HepG2 (cell line): ENCODE data around the gene OCLN. TPM values are rescaled to one million over a fixed set of nuclear protein-coding genes. Genes with fewer than 3 reads are reported as not detected.

Source experiments
- AHDC1 ChIP-seq: sonication (generic); formaldehyde crosslinking; IDR thresholded peaks from 2 replicates; pipeline ENCODE4 v1.5.1; 2020; ENCODE audit warnings: mild to moderate bottlenecking, missing genetic modification reagents, borderline replicate concordance
- ATAD3A ChIP-seq: sonication (generic); formaldehyde crosslinking; IDR thresholded peaks from 2 replicates; pipeline ENCODE4 v1.4.0; 2020; ENCODE audit warnings: missing genetic modification reagents
- CENPT ChIP-seq: sonication (generic); formaldehyde crosslinking; IDR thresholded peaks from 2 replicates; pipeline ENCODE4 v1.8.0; 2022; ENCODE audit warnings: low read depth, mild to moderate bottlenecking, moderate library complexity, missing genetic modification reagents
- FOSL2 ChIP-seq: sonication (generic); formaldehyde crosslinking; IDR thresholded peaks from 2 replicates; pipeline ENCODE4 v1.4.0; 2020; ENCODE audit warnings: missing genetic modification reagents
- MAX ChIP-seq: IDR thresholded peaks from 2 replicates; pipeline ENCODE4 v1.6.1; 2012; ENCODE audit warnings: inconsistent platforms
- NFIC ChIP-seq: IDR thresholded peaks from 2 replicates; pipeline ENCODE4 v1.6.1; 2012; ENCODE audit warnings: mild to moderate bottlenecking, low read length, inconsistent platforms
- NRL ChIP-seq: sonication (generic); formaldehyde crosslinking; IDR thresholded peaks from 2 replicates; pipeline ENCODE4 v1.5.0; 2020; ENCODE audit warnings: missing genetic modification reagents, mild to moderate bottlenecking, moderate library complexity, borderline replicate concordance
- PHF21A ChIP-seq: sonication (generic); formaldehyde crosslinking; IDR thresholded peaks from 2 replicates; pipeline ENCODE4 v1.5.0; 2020; ENCODE audit warnings: mild to moderate bottlenecking, missing genetic modification reagents
- PRDM10 ChIP-seq: sonication (generic); formaldehyde crosslinking; IDR thresholded peaks from 2 replicates; pipeline ENCODE4 v1.4.0; 2020; ENCODE audit warnings: low read depth, missing genetic modification reagents
- REL ChIP-seq: sonication (generic); formaldehyde crosslinking; conservative IDR thresholded peaks from 2 replicates; pipeline ENCODE4 v1.8.0; 2022; ENCODE audit warnings: mild to moderate bottlenecking, missing genetic modification reagents, moderate library complexity
- SRSF9 ChIP-seq: fragments of 200-400 bp; formaldehyde crosslinking; IDR thresholded peaks from 2 replicates; pipeline ENCODE4 v1.6.1; 2018; ENCODE audit warnings: borderline replicate concordance, mild to moderate bottlenecking, low read depth, low read length; ENCODE audit not compliant: insufficient read depth, poor library complexity, severe bottlenecking
- THAP11 ChIP-seq: IDR thresholded peaks from 2 replicates; pipeline ENCODE4 v1.6.1; 2016; ENCODE audit warnings: missing biosample characterization, missing genetic modification reagents
- ZNF18 ChIP-seq: sonication (generic); formaldehyde crosslinking; IDR thresholded peaks from 2 replicates; pipeline ENCODE4 v1.8.0; 2022; ENCODE audit warnings: mild to moderate bottlenecking, missing genetic modification reagents; ENCODE audit not compliant: insufficient replicate concordance
- ZNF30 ChIP-seq: sonication (generic); formaldehyde crosslinking; IDR thresholded peaks from 2 replicates; pipeline ENCODE4 v1.5.0; 2020; ENCODE audit warnings: mild to moderate bottlenecking, missing genetic modification reagents
- ZNF552 ChIP-seq: sonication (generic); formaldehyde crosslinking; IDR thresholded peaks from 2 replicates; pipeline ENCODE4 v1.9.0; 2022; ENCODE audit warnings: missing genetic modification reagents, mild to moderate bottlenecking, borderline replicate concordance
- ZNF670 ChIP-seq: sonication (generic); formaldehyde crosslinking; IDR thresholded peaks from 2 replicates; pipeline ENCODE4 v1.8.0; 2022; ENCODE audit warnings: mild to moderate bottlenecking, missing genetic modification reagents, borderline replicate concordance
- ZNF768 ChIP-seq: sonication (generic); formaldehyde crosslinking; IDR thresholded peaks from 2 replicates; pipeline ENCODE4 v1.4.0; 2020; ENCODE audit warnings: missing genetic modification reagents
- ZNF839 ChIP-seq: sonication (generic); formaldehyde crosslinking; IDR thresholded peaks from 2 replicates; pipeline ENCODE4 v1.4.0; 2020; ENCODE audit warnings: missing genetic modification reagents, mild to moderate bottlenecking, borderline replicate concordance
- polyA plus RNA-seq, 8 experiments: library from polyadenylated mRNA; depleted of rRNA in 3 of 8; stranded (reverse) in 7 of 8; unstranded in 1 of 8; fragments of >200 nt; fragmentation: Illumina TruSeq in 4 of 8; extraction: Trizol in 4 of 8; gene quantifications; 2 replicates each; pipeline versions ENCODE4 v1.2.1 to v1.2.3, GENCODE V29; 2011 to 2016; ENCODE audit warnings: low read depth in 4 of 8, missing spikeins in 1 of 8, mixed read lengths in 1 of 8; ENCODE audit not compliant: insufficient read depth in 1 of 8
- total RNA-seq, 5 experiments: library from RNA; depleted of rRNA; stranded (reverse); fragments of >200 nt; fragmentation: Illumina TruSeq; extraction: Trizol; gene quantifications; 2 replicates each; pipeline ENCODE4 v1.2.3, GENCODE V29; 2016; ENCODE audit warnings: low read depth in 1 of 5

The OCLN gene
- total and polyA plus RNA-seq, 2 of the 13 experiments (the other 11 are each of a cell fraction or from before 2014, with no cell fraction given), result 24.1 to 34.8 TPM

- TF ChIP-seq PRDM10 (no peak), ZNF768 (CRISPR knock-in tag) (no peak), ZNF839 (CRISPR knock-in tag) (no peak), MAX (peak; percentile 35; the same call in 1 of the 2 replicates), ZNF552 (CRISPR knock-in tag) (no peak), FOSL2 (CRISPR knock-in tag) (peak; percentile 95), NRL (CRISPR knock-in tag) (no peak), CENPT (CRISPR knock-in tag) (no peak), NFIC (peak; percentile 80; the same call in 1 of the 2 replicates), PHF21A (peak; percentile 56), ZNF18 (no peak), THAP11 (CRISPR knock-in tag) (no peak), ZNF670 (CRISPR knock-in tag) (no peak), ATAD3A (no peak), AHDC1 (CRISPR knock-in tag) (peak; percentile 87), REL (CRISPR knock-in tag) (no peak), SRSF9 (no peak), ZNF30 (CRISPR knock-in tag) (no peak)
Observed at GRCh38 chr5:69444127-69444754, 48.3 kb upstream of the OCLN start (continued).
